ENCODE measurements around the gene ARSA. TPM values are rescaled to one million over a fixed set of nuclear protein-coding genes. Genes with fewer than 3 reads are reported as not detected.
"Not testable (repeated sequence)": the region's sequence is repeated elsewhere in the genome, so short reads cannot be mapped to it uniquely, and the experiment has no call there.

The ARSA gene
- total and polyA plus RNA-seq, 11 donors, result 16.7 to 40.5 (median 26.1) TPM

DNA sequence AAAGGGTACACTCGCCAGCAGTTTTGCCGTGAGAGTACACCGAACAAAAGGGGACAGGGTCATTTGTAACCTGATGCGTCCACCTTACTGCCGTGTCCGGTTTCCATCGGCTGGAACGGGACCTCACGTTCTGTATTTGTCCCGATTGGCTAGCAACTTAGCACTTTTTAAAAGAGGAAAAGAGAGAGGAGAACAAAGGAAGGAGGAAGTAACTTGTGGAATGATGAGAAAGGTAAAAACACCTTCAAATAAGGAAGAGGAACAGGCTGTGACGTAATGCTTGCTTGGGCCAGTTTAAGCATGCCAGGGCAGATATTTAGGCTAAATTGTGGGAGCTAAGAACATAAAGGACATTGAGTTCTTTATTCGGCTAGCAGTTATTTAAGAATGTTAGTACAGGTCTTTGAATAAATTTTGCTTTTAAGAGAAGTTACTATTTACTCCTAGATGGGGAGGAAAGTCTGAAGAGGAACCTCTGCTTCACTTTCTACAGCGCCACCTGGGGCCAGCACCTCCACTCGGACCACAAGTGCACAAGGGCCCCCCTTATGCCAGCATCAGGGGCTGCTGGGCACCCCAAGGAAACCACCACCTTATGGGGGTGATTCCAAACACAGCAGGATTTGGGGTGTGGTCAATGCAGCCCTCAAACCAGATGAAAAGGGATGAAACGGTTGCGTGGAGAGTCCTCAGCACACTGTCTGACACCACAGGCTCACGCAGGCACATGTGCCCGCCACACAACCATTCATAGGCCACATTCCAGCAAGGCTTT lies 5.8 kb downstream of the ARSA start:
- Histone ChIP-seq H3K4me1 (peaks cover 0 to 46% (median 26%) of the 10 kb centered on the region in 12 donors), H3K36me3 (peaks cover 0 to 15% (median 0%) of the 10 kb centered on the region in 9 donors), H3K9me3 (no peaks in the 10 kb centered on the region), H3K4me3 (peak overlapping the region in 2 of 12 donors; percentile 46 to 48), H3K27me3 (no peaks in the 10 kb centered on the region), H3K27ac (peak overlapping the region in 7 of 12 donors; percentile 4 to 87 (median 52))
- 37 to 48% (median 40%) methylated on average over 15 to 18 of the region's 18 CpGs for WGBS, 4 donors
- intact Hi-C loops (cut with DNase I), result loop anchor here in 4 of 10 donors (2.0 to 5.0 kb wide), 3 partner anchors 80 to 95 kb away; partner anchors contain the start of gene SCO2 (in 2 of the 4)
- ATAC-seq, result no peak
- peak in 1 of 5 donors; percentile 16 for DNase-seq
- TF ChIP-seq POLR2A (IDR thresholded peaks at IDR 0.05), result no peak
- TF ChIP-seq, protein P1, sequence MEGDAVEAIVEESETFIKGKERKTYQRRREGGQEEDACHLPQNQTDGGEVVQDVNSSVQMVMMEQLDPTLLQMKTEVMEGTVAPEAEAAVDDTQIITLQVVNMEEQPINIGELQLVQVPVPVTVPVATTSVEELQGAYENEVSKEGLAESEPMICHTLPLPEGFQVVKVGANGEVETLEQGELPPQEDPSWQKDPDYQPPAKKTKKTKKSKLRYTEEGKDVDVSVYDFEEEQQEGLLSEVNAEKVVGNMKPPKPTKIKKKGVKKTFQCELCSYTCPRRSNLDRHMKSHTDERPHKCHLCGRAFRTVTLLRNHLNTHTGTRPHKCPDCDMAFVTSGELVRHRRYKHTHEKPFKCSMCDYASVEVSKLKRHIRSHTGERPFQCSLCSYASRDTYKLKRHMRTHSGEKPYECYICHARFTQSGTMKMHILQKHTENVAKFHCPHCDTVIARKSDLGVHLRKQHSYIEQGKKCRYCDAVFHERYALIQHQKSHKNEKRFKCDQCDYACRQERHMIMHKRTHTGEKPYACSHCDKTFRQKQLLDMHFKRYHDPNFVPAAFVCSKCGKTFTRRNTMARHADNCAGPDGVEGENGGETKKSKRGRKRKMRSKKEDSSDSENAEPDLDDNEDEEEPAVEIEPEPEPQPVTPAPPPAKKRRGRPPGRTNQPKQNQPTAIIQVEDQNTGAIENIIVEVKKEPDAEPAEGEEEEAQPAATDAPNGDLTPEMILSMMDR (IDR thresholded peaks at IDR 0.05), result peak in 3 of 12 donors; percentile 5 to 15 (median 12)

DNA sequence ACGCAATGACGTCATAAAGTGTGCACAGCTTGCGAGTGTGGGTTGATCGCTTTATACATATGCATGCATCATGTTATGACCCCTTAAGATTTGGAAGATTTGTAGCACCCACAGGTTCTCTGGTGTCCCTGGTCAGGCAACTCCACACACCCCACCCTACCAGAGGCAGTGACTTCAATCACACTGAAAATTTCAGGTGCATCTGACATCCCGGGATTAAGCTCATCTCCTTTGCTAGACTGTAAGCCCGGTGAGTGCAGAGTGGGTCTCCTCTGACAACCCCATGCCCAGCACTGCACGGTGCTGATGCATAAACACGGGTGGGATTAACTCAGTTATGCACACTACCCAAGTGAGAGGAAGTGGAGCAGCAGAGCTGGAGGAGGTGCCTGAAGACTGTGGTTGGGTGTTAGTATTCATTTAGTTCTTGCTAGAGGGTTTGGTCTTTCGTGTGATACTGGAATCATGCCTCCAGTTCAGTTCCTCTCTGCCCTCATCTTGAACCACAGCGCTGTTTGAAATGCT lies 6.5 kb downstream of the ARSA start:
- DNase-seq (peak in 1 of 5 donors; percentile 19), ATAC-seq (peak in 3 of 4 donors; percentile 11 to 29 (median 12))
- no peaks in the 10 kb centered on the region for H3K27me3 ChIP-seq
- H3K36me3 ChIP-seq, result peaks cover 0 to 15% (median 0%) of the 10 kb centered on the region in 9 donors
- peaks cover 0 to 39% (median 21%) of the 10 kb centered on the region in 12 donors for H3K4me1 ChIP-seq
- intact Hi-C loops (cut with DNase I), result loop anchor here in 4 of 10 donors (2.0 to 5.0 kb wide), 3 partner anchors 79 to 95 kb away; partner anchors contain the start of gene SCO2 (in 2 of the 4)
- H3K9me3 ChIP-seq, result no peaks in the 10 kb centered on the region
- H3K27ac ChIP-seq, result peak overlapping the region in 8 of 12 donors; percentile 22 to 87 (median 51)
- 30 to 41% (median 39%) methylated on average over 10 of the region's 10 CpGs for WGBS, 4 donors
- TF ChIP-seq, protein P1 (IDR thresholded peaks at IDR 0.05), result no peak
- TF ChIP-seq POLR2A (IDR thresholded peaks at IDR 0.05), result no peak
- peak overlapping the region in 6 of 12 donors; percentile 34 to 48 (median 44) for H3K4me3 ChIP-seq

DNA sequence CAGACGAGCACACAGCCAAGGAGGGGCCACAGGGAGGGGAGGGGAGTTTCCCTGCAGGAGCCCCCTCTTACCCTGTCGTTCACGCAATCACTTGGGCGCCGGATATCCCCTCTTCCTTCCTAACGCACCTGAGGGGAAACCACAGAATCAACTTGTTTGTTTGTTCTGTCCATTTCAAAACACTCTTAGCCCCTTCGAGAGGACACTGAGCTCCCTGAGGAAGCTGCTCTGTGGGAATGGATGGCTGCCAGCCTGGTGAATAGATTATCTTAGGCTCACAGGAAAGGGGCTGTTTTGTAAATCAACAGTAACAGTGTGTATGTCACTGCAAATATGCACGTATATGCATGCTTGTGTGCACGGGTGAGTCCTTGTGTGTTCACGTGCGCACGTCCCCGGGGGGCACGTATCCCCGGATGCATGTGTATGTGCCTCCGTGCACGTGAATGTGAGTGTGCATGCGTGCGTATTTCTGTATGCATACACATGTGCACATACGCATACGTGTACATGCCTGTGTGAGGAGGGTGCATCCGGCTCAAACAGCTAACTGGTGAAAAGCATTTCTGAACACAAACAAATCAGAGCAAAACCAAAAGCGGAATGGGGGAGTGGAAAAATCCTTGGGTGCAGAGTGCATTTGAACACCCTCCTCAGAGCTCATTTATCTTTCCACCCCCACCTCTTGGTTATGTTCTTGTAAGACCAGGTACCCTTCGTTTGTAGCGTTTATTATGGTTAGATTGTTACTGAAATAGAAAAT lies 7.2 kb downstream of the ARSA start:
- ATAC-seq, result peak; percentile 74 to 91 (median 80)
- Histone ChIP-seq H3K4me1 (peaks cover 0 to 36% (median 21%) of the 10 kb centered on the region in 12 donors), H3K4me3 (peak overlapping the region in 9 of 12 donors; percentile 34 to 50 (median 43)), H3K9me3 (no peaks in the 10 kb centered on the region), H3K27me3 (no peaks in the 10 kb centered on the region), H3K27ac (peak overlapping the region in 8 of 12 donors; percentile 22 to 87 (median 52)), H3K36me3 (peaks cover 0 to 10% (median 0%) of the 10 kb centered on the region in 9 donors)
- WGBS, 4 donors, result 14 to 27% (median 21%) methylated on average over 24 to 25 of the region's 25 CpGs
- intact Hi-C loops (cut with DNase I), result loop anchor here in 4 of 10 donors (2.0 to 5.0 kb wide), 3 partner anchors 78 to 94 kb away; partner anchors contain the start of gene SCO2 (in 2 of the 4)
- TF ChIP-seq POLR2A (IDR thresholded peaks at IDR 0.05), result no peak
- TF ChIP-seq, protein P1 (IDR thresholded peaks at IDR 0.05), result peak in 5 of 12 donors; percentile 0 to 83 (median 63)
- peak in 4 of 5 donors; percentile 76 to 87 (median 82) for DNase-seq

DNA sequence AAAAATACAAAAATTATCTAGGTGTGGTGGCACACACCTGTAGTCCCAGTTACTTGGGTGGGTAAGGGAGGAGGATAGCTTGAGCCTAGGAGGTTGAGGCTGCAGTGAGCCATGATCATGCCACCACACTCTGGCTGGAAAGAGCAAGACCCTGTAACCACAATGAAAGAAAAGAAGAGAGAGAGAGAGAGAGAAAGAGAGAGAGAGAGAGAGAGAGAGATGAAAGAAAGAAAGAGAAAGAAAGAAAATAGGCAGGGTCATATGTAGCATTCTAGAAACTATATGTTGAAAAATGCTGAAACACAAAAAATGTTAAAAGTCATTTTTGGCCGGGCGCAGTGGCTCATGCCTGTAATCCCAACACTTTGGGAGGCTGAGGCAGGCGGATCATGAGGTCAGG lies 13.7 kb downstream of the ARSA start:
- not testable (repeated sequence) for H3K4me1 ChIP-seq, ATAC-seq, H3K36me3 ChIP-seq, H3K9me3 ChIP-seq, H3K4me3 ChIP-seq, DNase-seq, H3K27me3 ChIP-seq, H3K27ac ChIP-seq
- WGBS, 4 donors, result 65 to 91% (median 84%) methylated on average over 3 of the region's 3 CpGs
- intact Hi-C loops (cut with DNase I), result loop anchor here in 2 of 10 donors (5.0 to 10.0 kb wide), 4 partner anchors 67 to 369 kb away; partner anchors contain the start of genes KLHDC7B (in 2 of the 2) and TUBGCP6 (in 1 of the 2)

Data from heart left ventricle (tissue), 16 donors.